Mesenchymal stem cell (in vitro differentiated cells and primary cell): ENCODE data around the gene AOC3.
A peak's percentile ranks its signal among the peaks of the same experiment; 100 is the strongest.
"Not testable (repeated sequence)": the region's sequence is repeated elsewhere in the genome, so short reads cannot be mapped to it uniquely, and the experiment has no call there.

Experiments
- DNase-seq: peaks from one replicate; pipeline ENCODE4 v3.0.0-alpha.2; 2013
- H2AFZ ChIP-seq: one replicate; pipeline ENCODE4 v1.6.1; 2013; ENCODE audit warnings: low read depth, mild to moderate bottlenecking, control low read depth, inconsistent platforms, low read length, moderate library complexity
- H2AK5ac ChIP-seq: 2 replicates; pipeline ENCODE4 v1.6.1; 2013; ENCODE audit warnings: low read length, moderate library complexity, mild to moderate bottlenecking, inconsistent platforms; ENCODE audit not compliant: severe bottlenecking
- H2BK120ac ChIP-seq: one replicate; pipeline ENCODE4 v1.6.1; 2013; ENCODE audit warnings: low read depth, mild to moderate bottlenecking, inconsistent platforms, low read length, moderate library complexity
- H2BK12ac ChIP-seq, 2 experiments: one replicate each; pipeline ENCODE4 v1.6.1; 2013; ENCODE audit warnings: inconsistent platforms in 2 of 2, low read length in 2 of 2, mild to moderate bottlenecking in 2 of 2, moderate library complexity in 2 of 2, control low read depth in 1 of 2
- H2BK15ac ChIP-seq: one replicate; pipeline ENCODE4 v1.6.1; 2013; ENCODE audit warnings: mild to moderate bottlenecking, low read depth, inconsistent platforms; ENCODE audit not compliant: poor library complexity, severe bottlenecking
- H2BK5ac ChIP-seq: 2 replicates; pipeline ENCODE4 v1.6.1; 2013; ENCODE audit warnings: low read depth, mild to moderate bottlenecking, low read length, control low read depth, inconsistent platforms; ENCODE audit not compliant: poor library complexity, severe bottlenecking
- H3K14ac ChIP-seq, 2 experiments: one replicate each; pipeline ENCODE4 v1.6.1; 2013; ENCODE audit warnings: inconsistent platforms in 2 of 2, low read length in 2 of 2, control low read depth in 1 of 2, mild to moderate bottlenecking in 1 of 2, moderate library complexity in 1 of 2
- H3K18ac ChIP-seq, 2 experiments: one replicate each; pipeline ENCODE4 v1.6.1; 2013; ENCODE audit warnings: inconsistent platforms in 2 of 2, low read length in 2 of 2, control low read depth in 1 of 2, low read depth in 1 of 2, mild to moderate bottlenecking in 1 of 2
- H3K23ac ChIP-seq, 2 experiments: one replicate each; pipeline ENCODE4 v1.6.1; 2013; ENCODE audit warnings: inconsistent platforms in 2 of 2, low read length in 2 of 2, mild to moderate bottlenecking in 2 of 2, moderate library complexity in 2 of 2, control low read depth in 1 of 2
- H3K27ac ChIP-seq: 2 replicates; pipeline ENCODE4 v1.5.1; 2013; ENCODE audit warnings: mild to moderate bottlenecking, moderate library complexity, low read length, control low read depth, inconsistent platforms; ENCODE audit not compliant: poor library complexity, severe bottlenecking
- H3K27me3 ChIP-seq, 2 experiments: 2 replicates each; pipeline versions ENCODE4 v1.6.1 to v1.7.0; 2013; ENCODE audit warnings: low read length in 2 of 2, mild to moderate bottlenecking in 2 of 2, moderate library complexity in 2 of 2, control low read depth in 1 of 2, inconsistent platforms in 1 of 2; ENCODE audit not compliant: control insufficient read depth in 1 of 2, insufficient read depth in 1 of 2
- H3K36me3 ChIP-seq, 2 experiments: 2 replicates each; pipeline versions ENCODE4 v1.6.1 to v1.7.0; 2013; ENCODE audit warnings: low read length in 2 of 2, control low read depth in 1 of 2, inconsistent platforms in 1 of 2, low read depth in 1 of 2, mild to moderate bottlenecking in 1 of 2; ENCODE audit not compliant: insufficient read depth in 2 of 2, control insufficient read depth in 1 of 2
- H3K4ac ChIP-seq, 2 experiments: one replicate each; pipeline ENCODE4 v1.6.1; 2013; ENCODE audit warnings: inconsistent platforms in 2 of 2, low read length in 2 of 2, mild to moderate bottlenecking in 2 of 2, moderate library complexity in 2 of 2, control low read depth in 1 of 2, low read depth in 1 of 2
- H3K4me1 ChIP-seq: 2 replicates; pipeline ENCODE4 v1.6.1; 2013; ENCODE audit warnings: low read depth, low read length, control low read depth; ENCODE audit not compliant: control insufficient read depth, insufficient read depth
- H3K4me2 ChIP-seq: 2 replicates; pipeline ENCODE4 v1.6.1; 2013; ENCODE audit warnings: low read length, mild to moderate bottlenecking, inconsistent platforms; ENCODE audit not compliant: poor library complexity, severe bottlenecking
- H3K4me3 ChIP-seq, 2 experiments: 2 replicates each; pipeline versions ENCODE4 v1.5.1 to v1.7.0; 2013; ENCODE audit warnings: low read length in 2 of 2, mild to moderate bottlenecking in 2 of 2, control low read depth in 1 of 2, low read depth in 1 of 2; ENCODE audit not compliant: insufficient read depth in 1 of 2
- H3K79me1 ChIP-seq: replicated peaks from 2 replicates; pipeline ENCODE4 v1.6.1; 2013; ENCODE audit warnings: mild to moderate bottlenecking, control low read depth, low read length, inconsistent platforms; ENCODE audit not compliant: poor library complexity, severe bottlenecking
- H3K9ac ChIP-seq: 2 replicates; pipeline ENCODE4 v1.7.0; 2013; ENCODE audit warnings: mild to moderate bottlenecking, low read length, moderate library complexity
- H3K9me3 ChIP-seq: 2 replicates; pipeline ENCODE4 v1.7.0; 2013; ENCODE audit warnings: mild to moderate bottlenecking, low read length; ENCODE audit not compliant: control insufficient read depth
- H4K8ac ChIP-seq: one replicate; pipeline ENCODE4 v1.6.1; 2013; ENCODE audit warnings: inconsistent platforms, mild to moderate bottlenecking, low read length, moderate library complexity
- H4K91ac ChIP-seq: one replicate; pipeline ENCODE4 v1.6.1; 2013; ENCODE audit warnings: mild to moderate bottlenecking, low read length, inconsistent platforms
- WGBS: methylation state at CpG from one replicate; pipeline ENCODE4 v1.1.7; 2013; ENCODE audit warnings: mixed read lengths; 5-methylcytosine and 5-hydroxymethylcytosine counted together

Gene AOC3

GRCh38 chr17:42879596-42879985 is 28.6 kb downstream of the AOC3 start:
- no peak overlapping the region for H3K23ac ChIP-seq
- H3K14ac ChIP-seq: no peak overlapping the region
- no peaks in the 10 kb centered on the region for H3K9me3 ChIP-seq
- no peaks in the 10 kb centered on the region for H3K36me3 ChIP-seq
- no peak overlapping the region for H3K4me3 ChIP-seq
- H4K91ac ChIP-seq: no peak overlapping the region
- no peaks in the 10 kb centered on the region for H3K79me1 ChIP-seq
- H2AFZ ChIP-seq: no peak overlapping the region
- no peak overlapping the region for H2BK12ac ChIP-seq
- DNase-seq: peak; percentile 72
- H2AK5ac ChIP-seq: no peak overlapping the region
- no peak overlapping the region for H4K8ac ChIP-seq
- no peak overlapping the region for H2BK120ac ChIP-seq
- no peak overlapping the region for H3K4ac ChIP-seq
- H3K27me3 ChIP-seq: peaks cover 25 to 52% of the 10 kb centered on the region in 2 experiments
- H3K18ac ChIP-seq: no peak overlapping the region
- WGBS: 47% methylated on average over 6 of the region's 6 CpGs
- H3K4me1 ChIP-seq: peaks cover under 1% of the 10 kb centered on the region
- H3K4me2 ChIP-seq: no peak overlapping the region
- no peak overlapping the region for H3K9ac ChIP-seq
- no peak overlapping the region for H2BK5ac ChIP-seq
- H2BK15ac ChIP-seq: no peak overlapping the region
- no peak overlapping the region for H3K27ac ChIP-seq

GRCh38 chr17:42880776-42881310 is 29.8 kb downstream of the AOC3 start:
- Histone ChIP-seq H2AFZ (no peak overlapping the region), H3K27me3 (peaks cover 25 to 60% of the 10 kb centered on the region in 2 experiments), H3K36me3 (no peaks in the 10 kb centered on the region), H3K4me2 (no peak overlapping the region), H3K18ac (no peak overlapping the region), H2BK12ac (no peak overlapping the region), H2BK5ac (no peak overlapping the region), H3K4me3 (no peak overlapping the region), H3K27ac (no peak overlapping the region), H2BK15ac (no peak overlapping the region), H3K4ac (no peak overlapping the region), H4K91ac (no peak overlapping the region), H3K9ac (no peak overlapping the region), H3K23ac (no peak overlapping the region), H2AK5ac (no peak overlapping the region), H3K4me1 (peaks cover 2% of the 10 kb centered on the region), H2BK120ac (no peak overlapping the region), H3K14ac (no peak overlapping the region), H4K8ac (no peak overlapping the region), H3K9me3 (no peaks in the 10 kb centered on the region), H3K79me1 (no peaks in the 10 kb centered on the region)
- WGBS: 79% methylated on average over 4 of the region's 5 CpGs
- no peak for DNase-seq

GRCh38 chr17:42881706-42882105 is 30.7 kb downstream of the AOC3 start:
- not testable (repeated sequence) for H2BK5ac ChIP-seq, H2AK5ac ChIP-seq, H3K4me2 ChIP-seq, H3K27ac ChIP-seq, H3K4ac ChIP-seq, H3K4me1 ChIP-seq, H3K23ac ChIP-seq, H3K9ac ChIP-seq, H2BK15ac ChIP-seq, H4K91ac ChIP-seq, H3K18ac ChIP-seq, H2BK120ac ChIP-seq, H3K9me3 ChIP-seq, H2AFZ ChIP-seq, H3K4me3 ChIP-seq, H3K14ac ChIP-seq, H4K8ac ChIP-seq, H3K36me3 ChIP-seq, H2BK12ac ChIP-seq, DNase-seq, H3K79me1 ChIP-seq
- peaks cover 25 to 53% of the 10 kb centered on the region in 2 experiments for H3K27me3 ChIP-seq
- 90% methylated on average over 6 of the region's 6 CpGs for WGBS

GRCh38 chr17:42882166-42882565 is 31.2 kb downstream of the AOC3 start:
- H2AK5ac ChIP-seq: no peak overlapping the region
- no peak overlapping the region for H3K27ac ChIP-seq
- no peak overlapping the region for H3K14ac ChIP-seq
- no peaks in the 10 kb centered on the region for H3K9me3 ChIP-seq
- H2BK15ac ChIP-seq: no peak overlapping the region
- H2AFZ ChIP-seq: no peak overlapping the region
- no peak overlapping the region for H3K4me3 ChIP-seq
- no peak overlapping the region for H2BK120ac ChIP-seq
- no peak overlapping the region for H3K9ac ChIP-seq
- no peak for DNase-seq
- no peak overlapping the region for H3K18ac ChIP-seq
- H3K4me1 ChIP-seq: peaks cover 2% of the 10 kb centered on the region
- H3K4ac ChIP-seq: no peak overlapping the region
- H2BK5ac ChIP-seq: no peak overlapping the region
- H3K4me2 ChIP-seq: no peak overlapping the region
- no peaks in the 10 kb centered on the region for H3K79me1 ChIP-seq
- peaks cover 21 to 49% of the 10 kb centered on the region in 2 experiments for H3K27me3 ChIP-seq
- H4K8ac ChIP-seq: no peak overlapping the region
- WGBS: 86% methylated on average over 8 of the region's 8 CpGs
- no peak overlapping the region for H3K23ac ChIP-seq
- no peak overlapping the region for H4K91ac ChIP-seq
- no peaks in the 10 kb centered on the region for H3K36me3 ChIP-seq
- no peak overlapping the region for H2BK12ac ChIP-seq
